DND-41 (cell line): ENCODE results near the gene BAHCC1.

Source experiments
- CTCF ChIP-seq: IDR thresholded peaks from 2 replicates; pipeline ENCODE4 v1.5.1; 2012; ENCODE audit warnings: borderline replicate concordance, low read length, moderate library complexity, mild to moderate bottlenecking; ENCODE audit not compliant: poor library complexity, severe bottlenecking; ENCODE audit errors: extremely low read depth
- EZH2 ChIP-seq: IDR thresholded peaks from 3 replicates; pipeline ENCODE4 v1.6.1; 2012; ENCODE audit warnings: borderline replicate concordance, low read depth, mild to moderate bottlenecking, moderate library complexity, low read length, inconsistent platforms; ENCODE audit not compliant: severe bottlenecking

- no peak for TF ChIP-seq CTCF
- TF ChIP-seq EZH2 = no peak
Observed at GRCh38 chr17:81493198-81494038, 98.2 kb downstream of the BAHCC1 start.
